NCI-H187 treated with DMSO at 0.1 percent for 48 hours (cell line): Measurements from ENCODE around the gene INTS1.
"Not testable (repeated sequence)": the region's sequence is repeated elsewhere in the genome, so short reads cannot be mapped to it uniquely, and the experiment has no call there.

Experiments
- DNase-seq: peaks from one replicate; lab custom pipeline; 2025; lab: John Stamatoyannopoulos, UW

The INTS1 gene

DNA sequence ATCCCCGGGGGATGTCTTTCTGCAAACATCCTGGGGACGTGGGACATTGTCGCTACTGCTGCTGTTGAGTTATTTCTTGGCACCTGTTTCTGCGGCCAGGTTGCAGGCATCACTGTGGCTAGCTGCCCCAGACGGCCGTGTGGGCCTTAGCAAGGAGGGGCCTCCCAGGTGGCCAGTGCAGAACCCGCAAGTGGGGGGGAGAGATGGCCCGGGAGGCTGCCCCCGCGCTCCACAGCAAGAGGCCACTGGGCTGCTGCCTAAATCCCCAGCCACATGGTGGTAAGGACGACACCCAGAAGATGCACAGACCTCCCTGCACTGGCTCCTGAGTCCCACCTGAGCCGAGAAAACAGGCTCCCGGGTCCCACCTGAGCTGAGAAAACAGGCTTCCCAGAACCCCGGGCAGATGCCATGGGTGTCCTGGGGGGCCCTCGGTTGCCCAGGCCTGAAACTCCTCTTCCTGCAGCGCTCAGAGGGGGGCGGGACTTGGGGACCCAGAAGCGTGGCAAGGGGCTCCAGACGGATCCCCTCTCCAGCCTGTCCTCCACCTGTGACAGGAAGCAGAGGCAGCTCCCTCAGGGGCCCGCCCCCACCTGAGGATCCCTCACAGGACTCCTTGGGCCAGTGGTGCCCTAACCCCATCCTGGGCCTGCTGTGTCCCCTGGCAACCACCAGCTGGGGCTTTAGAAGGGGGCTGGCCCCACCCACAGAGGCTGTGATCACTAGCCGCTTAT lies 25.4 kb upstream of the INTS1 start:
- DNase-seq: no peak

DNA sequence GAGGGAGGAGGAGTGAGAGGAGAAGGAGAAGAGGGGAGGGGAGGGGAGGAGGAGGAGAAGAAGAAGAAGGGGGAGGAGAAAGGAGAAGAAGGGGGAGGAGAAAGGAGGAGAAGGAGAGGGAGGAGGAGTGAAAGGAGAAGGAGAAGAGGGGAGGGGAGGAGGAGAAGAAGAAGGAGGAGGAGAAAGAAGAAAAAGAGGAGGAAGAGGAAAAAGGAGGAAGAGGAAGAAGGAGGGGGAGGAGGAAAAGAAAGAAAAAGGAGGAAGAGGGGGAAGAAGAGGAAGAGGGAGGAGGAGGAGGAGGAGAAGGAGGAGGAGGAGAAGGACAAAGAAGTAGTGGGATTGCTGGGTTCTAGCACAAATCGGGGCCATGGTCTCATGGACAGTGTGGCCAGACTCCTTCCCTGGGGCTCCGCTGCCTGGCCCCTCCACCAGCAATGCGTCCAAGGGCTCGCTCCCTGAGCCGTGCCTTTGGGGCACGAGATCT lies 22.1 kb upstream of the INTS1 start:
- no peak for DNase-seq

GRCh38 chr7:1525409-1525808 lies 21.2 kb upstream of the INTS1 start:
- no peak for DNase-seq

- DNase-seq: no peak
Observed at GRCh38 chr7:1523844-1524243, 19.7 kb upstream of the INTS1 start.

- DNase-seq: no peak
Observed at GRCh38 chr7:1523208-1523607, 19.0 kb upstream of the INTS1 start.

GRCh38 chr7:1521456-1521855 lies 17.3 kb upstream of the INTS1 start:
- DNase-seq: no peak

DNA sequence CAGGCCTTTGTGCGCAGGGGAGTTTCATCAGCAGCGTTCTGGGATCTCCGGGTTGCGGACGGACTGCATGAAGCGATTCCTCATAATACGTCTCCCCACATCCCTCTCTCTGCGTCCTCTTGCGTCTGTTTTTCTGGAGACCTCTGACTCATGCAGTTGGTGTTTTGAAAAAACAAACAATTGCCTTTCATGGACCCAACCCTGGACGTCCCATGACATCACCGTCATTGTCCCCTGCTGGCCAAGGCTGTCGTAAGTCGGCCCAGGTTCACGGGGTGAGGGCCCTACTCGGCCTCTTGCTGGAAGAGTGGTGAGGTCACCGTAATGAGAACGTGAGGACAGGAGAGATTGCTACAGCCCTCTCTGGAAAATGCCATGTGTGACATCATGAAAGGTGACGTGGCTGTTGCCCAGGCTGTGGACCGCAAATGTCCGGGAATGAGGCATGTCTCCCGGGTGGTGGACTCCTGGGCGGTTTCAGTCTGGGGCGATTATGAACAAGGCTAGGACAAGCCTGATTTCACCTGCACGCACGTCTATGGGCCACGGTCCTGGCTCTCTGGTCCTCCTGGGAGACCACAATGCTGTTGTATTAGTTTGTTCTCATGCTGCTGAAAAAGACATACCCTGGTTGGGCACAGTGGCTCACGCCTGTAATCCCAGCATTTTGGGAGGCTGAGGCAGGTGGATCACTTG lies 16.5 kb upstream of the INTS1 start:
- DNase-seq: no peak

GRCh38 chr7:1519322-1519922 lies 15.2 kb upstream of the INTS1 start:
- not testable (repeated sequence) for DNase-seq

- no peak for DNase-seq
Observed at GRCh38 chr7:1516586-1517251, 12.5 kb upstream of the INTS1 start.

- DNase-seq: not testable (repeated sequence)
Observed at GRCh38 chr7:1515509-1515967, 11.3 kb upstream of the INTS1 start.

- DNase-seq: no peak
Observed at GRCh38 chr7:1514995-1515401, 10.8 kb upstream of the INTS1 start.

DNA sequence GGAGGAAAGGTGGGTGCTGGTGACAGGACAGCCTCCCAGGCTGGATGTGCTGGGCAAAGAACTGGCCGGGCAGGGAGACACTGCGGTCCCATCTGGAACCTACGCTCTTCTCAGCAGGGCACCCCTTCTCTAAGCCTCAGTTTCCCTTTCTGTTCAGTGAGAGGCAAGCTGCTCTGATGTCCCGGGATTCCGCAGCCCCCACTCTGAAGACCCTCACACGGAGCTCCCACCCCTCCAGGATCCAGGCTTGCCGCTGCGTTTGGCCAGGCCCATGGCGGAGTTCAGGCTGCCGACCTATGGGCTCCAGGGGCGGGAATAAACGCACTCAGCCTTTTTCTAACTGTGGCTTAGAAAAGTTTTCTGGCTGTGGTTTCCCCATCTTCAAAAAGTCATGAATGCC lies 10.2 kb upstream of the INTS1 start:
- no peak for DNase-seq

DNA sequence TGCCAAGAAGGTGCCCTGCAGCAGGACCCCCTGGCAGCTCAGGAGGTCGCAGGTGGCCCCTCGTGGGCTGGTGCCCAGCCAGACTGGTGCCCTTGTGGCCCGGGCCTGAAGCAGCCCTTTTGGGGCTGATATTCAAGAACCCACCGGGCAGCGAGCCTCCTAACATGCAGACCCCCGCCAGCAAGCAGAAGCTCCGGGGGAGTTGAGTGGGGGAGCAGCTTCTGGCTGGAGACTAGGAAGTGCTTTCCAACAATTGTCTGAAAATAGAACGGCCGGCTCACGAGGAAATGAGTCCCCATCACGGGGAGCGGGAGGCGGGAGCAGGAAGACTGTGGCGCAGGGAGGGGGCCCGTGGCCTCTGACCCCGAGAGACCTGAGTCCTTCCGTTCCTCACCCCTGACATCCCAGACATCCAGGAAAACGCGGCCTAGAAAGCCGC lies 9.5 kb upstream of the INTS1 start:
- no peak for DNase-seq

GRCh38 chr7:1512781-1513656 lies 8.8 kb upstream of the INTS1 start:
- no peak for DNase-seq

DNA sequence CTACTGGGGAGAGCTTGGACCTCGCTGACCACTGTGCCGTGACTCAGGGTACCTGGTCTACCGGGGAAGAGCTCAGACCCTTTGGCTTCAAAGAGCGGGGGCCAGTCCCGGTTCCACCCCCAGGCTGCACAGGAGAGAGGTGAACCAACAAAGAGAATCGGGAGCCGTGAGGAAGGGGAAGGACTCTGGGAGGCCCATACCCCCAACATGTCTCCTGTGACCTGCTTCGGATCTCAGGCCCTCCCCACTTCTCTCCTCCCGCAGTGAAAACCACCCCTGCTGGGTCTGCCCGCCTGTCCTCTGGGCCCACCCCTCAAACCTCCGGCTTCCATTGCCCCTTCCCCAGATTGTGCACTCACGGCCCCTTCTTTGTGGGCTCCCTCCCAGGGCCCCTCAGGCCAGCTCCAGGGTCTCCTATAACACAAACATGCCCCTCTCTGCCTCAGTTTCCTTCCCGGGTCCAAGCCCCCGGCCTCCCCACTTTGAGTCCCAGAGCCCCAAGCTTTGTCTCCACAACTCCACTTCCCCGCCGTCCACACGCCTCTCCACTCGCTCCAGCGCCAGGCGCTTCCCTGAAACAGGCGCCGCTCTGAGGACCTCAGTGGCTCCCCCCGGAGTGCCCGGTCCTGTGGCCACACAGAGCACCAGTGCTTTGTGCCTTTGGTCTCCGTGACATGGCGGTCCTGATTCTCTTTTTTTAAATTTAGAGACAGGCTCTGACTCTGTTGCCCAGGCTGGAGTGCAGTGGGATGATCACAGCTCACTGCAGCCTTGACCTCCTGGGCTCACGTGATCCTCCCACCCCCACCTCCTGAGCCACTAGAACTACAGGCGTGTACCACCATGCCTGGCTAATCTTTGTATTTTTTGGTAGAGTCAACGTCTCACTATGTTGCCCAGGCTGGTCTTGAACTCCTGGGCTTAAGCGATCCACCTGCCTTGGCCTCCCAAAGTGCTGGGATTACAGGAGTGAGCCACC lies 7.5 kb upstream of the INTS1 start:
- no peak for DNase-seq

GRCh38 chr7:1510780-1511154 lies 6.6 kb upstream of the INTS1 start:
- DNase-seq: no peak

GRCh38 chr7:1509226-1509625 lies 5.0 kb upstream of the INTS1 start:
- no peak for DNase-seq

- DNase-seq: no peak
Observed at GRCh38 chr7:1508277-1508758, 4.1 kb upstream of the INTS1 start.

DNA sequence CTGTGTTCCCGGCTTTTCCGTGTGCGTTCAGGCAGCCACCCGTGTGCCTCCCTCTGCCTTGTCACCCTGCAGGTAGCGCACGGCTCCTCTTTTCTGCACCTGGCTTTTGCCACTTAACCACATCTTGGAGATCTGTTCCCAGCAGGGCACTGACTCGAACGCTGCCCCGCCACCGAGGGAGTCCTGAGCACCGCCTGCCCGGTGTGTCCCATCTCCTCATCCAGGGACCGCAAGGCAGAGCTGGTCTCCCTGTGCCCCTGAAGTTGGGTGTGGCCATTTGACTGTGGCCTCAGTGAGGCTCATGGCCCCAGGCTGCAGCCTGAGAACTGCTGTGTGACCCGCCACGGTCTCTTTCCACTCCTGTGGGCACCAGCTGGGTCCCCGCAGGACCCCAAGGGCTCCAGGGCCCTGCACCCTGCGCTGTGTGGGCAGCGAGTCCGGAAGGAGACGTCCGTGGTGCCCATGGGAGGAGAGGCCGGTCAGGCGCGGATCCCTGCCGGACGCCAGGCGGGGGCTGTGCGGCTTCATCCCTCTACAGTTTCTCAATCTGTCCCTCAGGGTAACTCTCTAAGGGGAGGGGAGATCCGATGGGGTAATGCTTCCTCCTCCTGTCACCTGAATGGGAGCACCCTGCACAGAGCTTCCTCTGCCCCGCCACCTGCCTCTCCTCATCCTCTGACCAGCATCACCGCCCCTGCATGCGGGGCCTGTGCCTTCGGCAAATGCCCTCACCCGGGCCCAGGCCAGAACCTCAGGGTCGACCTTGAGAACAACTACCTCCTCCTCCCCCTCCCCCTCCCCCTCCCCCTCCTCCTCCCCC lies 1.8 kb upstream of the INTS1 start:
- no peak for DNase-seq
